ENCODE results near the gene CLASP1. TPM values are rescaled to one million over a fixed set of nuclear protein-coding genes. Genes with fewer than 3 reads are reported as not detected.

CLASP1 gene
- total and polyA plus RNA-seq, 2 of the 8 experiments (the other 6 are each of a cell fraction or from before 2014, with no cell fraction given) = 7.3 to 53.9 TPM

DNA sequence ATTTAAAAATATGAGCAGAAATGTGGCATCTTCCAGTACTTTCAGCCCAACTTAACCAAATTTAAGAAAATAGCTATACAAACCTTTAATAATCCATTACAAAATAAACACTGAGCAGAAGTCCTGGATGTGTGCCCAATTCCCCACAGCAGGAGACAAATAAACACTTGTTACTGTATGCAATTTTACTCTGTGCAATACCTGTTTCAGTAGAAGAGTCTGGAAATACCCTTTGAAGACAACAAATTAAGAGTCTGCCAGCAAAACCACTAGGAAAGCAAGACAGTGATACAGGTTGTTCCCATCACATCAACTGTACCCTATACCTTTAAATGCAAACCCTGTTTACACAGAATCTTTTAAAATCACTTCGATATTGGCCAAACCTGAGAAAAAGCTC, 160.0 kb downstream of the CLASP1 start (continued):
- TF ChIP-seq TCF12 (IDR thresholded peaks at IDR 0.05; ENCODE audit: low read depth, low read length) = no peak

Data from H1 (cell line).